Measurements from ENCODE around the gene KCTD17.

Gene KCTD17

GRCh38 chr22:37019309-37020191 is 32.0 kb upstream of the KCTD17 start, which contains the start of the genes MPST and TST:
TSS of gene MPST (plus strand) at chr22:37019742. CDS start at chr22:37019837, 95 bp downstream.
TSS of gene TST (minus strand) at chr22:37019447. CDS start at chr22:37018732, 715 bp downstream.
- no peak for TF ChIP-seq CTCF (IDR thresholded peaks at IDR 0.05; ENCODE audit: low read depth, low read length, missing control alignments)
- no peak for DNase-seq (ENCODE audit: low read depth)
- peak within 1 kb of the TSS; percentile 85 for H3K4me3 ChIP-seq (ENCODE audit: low read depth, low read length)

DNA sequence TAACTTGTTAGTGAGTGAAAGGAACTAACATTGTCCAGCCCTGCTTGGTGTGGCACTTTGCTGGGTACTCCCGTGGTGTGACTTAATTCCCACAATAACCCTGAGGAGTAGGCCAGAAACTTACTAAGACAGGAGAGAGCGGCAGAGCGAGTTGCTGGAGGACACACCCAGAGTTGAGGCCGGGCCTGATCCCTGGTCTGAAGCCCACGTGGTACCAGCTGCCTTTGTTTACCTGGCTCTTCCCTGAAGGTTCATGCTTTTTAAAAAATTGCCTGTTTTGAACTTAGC is 31.4 kb upstream of the KCTD17 start:
- no peak for DNase-seq (ENCODE audit: low read depth)
- TF ChIP-seq CTCF (IDR thresholded peaks at IDR 0.05; ENCODE audit: low read depth, low read length, missing control alignments) = no peak
- peak overlapping the region; percentile 85 for H3K4me3 ChIP-seq (ENCODE audit: low read depth, low read length)

DNA sequence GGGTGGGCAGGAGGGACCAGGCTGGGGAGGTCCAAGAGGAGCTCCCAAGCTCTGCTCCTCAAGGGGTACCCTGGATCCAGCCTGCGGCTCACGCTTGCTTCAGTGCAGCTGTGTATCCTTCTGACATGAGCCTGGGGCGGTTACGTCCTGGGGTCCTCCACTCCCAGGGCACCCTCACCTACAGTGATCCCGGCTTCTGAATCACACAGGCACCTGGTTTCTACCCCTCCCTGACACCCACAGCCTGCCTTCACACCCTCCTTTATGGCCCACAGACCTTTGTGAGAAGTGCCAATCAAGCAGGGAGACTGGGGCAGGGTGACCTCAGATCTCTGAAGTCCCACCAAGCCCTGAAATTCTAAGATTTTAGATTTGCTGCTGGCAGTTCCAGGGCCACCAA is 30.5 kb upstream of the KCTD17 start:
- no peak overlapping the region for H3K4me3 ChIP-seq (ENCODE audit: low read depth, low read length)
- TF ChIP-seq CTCF (IDR thresholded peaks at IDR 0.05; ENCODE audit: low read depth, low read length, missing control alignments) = no peak

DNA sequence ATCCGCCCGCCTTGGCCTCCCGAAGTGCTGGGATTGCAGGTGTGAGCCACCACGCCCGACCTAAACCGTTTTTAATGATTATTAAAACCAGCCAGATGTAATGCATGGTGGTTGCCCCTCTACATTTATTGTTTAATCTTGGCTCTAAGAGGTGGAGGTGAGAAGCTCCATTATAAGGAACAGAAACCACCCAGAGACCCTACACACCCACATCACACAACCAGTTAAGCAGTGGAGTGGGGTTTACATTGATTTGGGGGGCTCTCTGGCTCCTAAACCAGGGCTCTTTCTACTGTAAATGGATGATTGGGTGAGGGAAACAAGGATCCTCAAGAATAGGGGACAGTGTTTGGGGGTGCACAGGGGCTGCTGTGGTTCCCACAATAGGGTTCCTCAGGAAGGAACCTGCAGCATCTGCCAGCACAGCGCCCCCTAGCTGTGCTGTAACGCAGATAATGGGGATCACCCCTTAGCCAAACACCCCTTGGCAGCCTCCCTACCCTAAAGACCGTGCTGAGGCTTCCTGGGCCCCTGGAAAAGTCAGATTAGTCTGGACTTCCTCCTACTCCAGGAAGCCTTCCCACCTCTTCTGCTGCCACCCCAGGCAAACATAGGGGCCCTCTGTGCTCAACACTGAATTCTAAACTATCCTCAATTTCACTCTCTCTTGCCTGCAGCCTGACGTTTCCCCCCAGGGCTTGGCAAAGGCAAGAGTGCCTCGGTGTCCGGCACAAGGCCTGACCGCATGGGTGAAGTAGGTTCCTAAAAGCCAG is 29.6 kb upstream of the KCTD17 start:
- TF ChIP-seq CTCF (IDR thresholded peaks at IDR 0.05; ENCODE audit: low read depth, low read length, missing control alignments) = peak; percentile 98
- peak; percentile 34 for DNase-seq (ENCODE audit: low read depth)
- H3K4me3 ChIP-seq (ENCODE audit: low read depth, low read length) = no peak overlapping the region

More for the DNA sequence above, 30.5 kb upstream of the KCTD17 start:
- DNase-seq (ENCODE audit: low read depth) = no peak

- no peak overlapping the region for H3K4me3 ChIP-seq (ENCODE audit: low read depth, low read length)
- DNase-seq (ENCODE audit: low read depth) = no peak
- no peak for TF ChIP-seq CTCF (IDR thresholded peaks at IDR 0.05; ENCODE audit: low read depth, low read length, missing control alignments)
Measured at GRCh38 chr22:37022483-37023337, 28.8 kb upstream of the KCTD17 start.

DNA sequence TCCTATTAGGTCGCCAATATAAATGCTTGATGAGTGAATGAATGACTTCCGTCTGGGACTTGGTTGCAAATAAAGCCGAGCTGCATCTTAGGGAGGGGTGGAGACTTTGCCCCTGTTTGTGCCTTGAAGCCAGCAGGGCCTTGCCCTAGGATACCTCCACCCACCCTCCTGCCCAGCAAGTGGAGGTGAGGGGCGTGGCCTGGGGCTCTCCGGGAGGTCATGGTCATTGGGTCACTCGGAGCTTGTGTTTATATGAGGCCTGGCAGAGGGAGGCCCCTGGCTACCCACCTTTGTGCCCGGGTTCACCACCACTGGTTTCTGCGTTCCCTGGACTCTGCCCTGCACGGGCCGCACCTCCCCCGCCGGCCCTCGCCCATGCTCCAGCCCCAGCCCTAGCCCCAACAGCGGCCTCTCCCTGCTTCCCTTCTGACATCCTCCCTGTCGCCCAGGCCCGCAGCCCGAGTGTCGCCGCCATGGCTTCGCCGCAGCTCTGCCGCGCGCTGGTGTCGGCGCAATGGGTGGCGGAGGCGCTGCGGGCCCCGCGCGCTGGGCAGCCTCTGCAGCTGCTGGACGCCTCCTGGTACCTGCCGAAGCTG is 27.7 kb upstream of the KCTD17 start:
- no peak overlapping the region for H3K4me3 ChIP-seq (ENCODE audit: low read depth, low read length)
- DNase-seq (ENCODE audit: low read depth) = no peak
- TF ChIP-seq CTCF (IDR thresholded peaks at IDR 0.05; ENCODE audit: low read depth, low read length, missing control alignments) = no peak
